IPS DF 19.7 (cell line): ENCODE data around the gene MAP1A.
A peak's percentile ranks its signal among the peaks of the same experiment; 100 is the strongest.

ENCODE experiments used
- DNase-seq: peaks from one replicate; pipeline ENCODE4 v3.0.0-alpha.2; 2013; ENCODE audit warnings: low read depth, low spot score

Gene MAP1A

DNA sequence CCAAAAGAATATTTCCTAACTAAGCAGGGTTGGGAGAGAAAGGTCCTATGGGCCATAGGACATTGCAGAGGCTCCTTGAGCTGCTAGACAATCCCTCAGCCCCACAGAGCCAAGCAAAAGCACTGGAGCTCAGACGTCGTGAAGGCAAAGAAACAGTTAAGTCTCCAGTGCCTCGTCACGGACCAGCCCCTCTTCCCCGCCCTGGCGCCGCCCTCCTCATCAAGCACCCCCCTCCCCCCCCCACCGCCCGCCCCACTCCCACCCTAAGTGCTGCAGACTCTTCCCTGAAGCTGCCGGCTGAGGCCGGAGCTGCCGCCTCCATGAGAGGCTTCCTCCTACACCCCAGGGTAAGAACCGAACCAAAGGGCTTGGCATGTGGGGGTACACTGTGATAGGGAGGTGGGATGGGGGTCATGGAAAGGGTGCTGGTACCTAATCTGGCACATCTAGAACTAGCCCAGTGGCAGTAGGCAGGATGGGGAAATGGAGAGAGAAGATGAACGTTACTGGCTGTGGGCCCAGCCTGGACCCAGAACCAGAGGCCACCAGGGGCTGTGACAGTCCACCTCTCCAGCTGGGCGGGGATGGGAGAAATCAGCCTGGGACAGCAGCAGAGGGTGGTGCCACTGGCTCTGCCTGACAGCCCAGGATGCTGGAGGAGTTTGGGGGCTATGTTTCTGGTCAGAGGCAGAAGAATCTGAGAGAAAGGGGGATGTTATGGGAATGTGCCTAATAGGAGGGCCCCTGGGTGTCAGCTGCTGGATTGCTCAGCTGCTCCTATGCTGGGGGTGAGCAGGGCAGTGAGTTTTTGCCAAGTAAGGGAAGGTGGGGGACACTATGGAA is at the start of gene MAP1A:
TSS of gene MAP1A (plus strand) at position 255 of the 843 bp plus-strand sequence. CDS start 3,866 bp downstream, outside the sequence.
- DNase-seq = no peak

DNA sequence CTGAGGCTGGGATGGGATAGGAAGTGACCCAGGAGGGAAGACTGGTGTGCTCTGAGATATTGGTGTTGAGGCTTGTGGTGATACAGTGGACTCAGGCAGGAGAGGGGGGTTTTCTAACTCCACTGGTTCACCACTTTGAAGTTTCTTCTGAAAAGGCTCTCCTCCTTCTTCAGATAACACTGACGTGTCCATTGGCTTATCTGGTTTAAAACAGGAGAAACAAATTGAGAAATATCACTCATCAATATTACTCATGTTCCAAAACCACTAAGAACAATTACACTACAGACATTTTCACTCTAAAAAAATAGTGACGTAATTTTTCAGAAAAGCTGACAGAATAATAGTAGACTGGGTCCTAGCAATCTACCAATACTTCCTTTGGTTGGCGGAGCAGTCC is 47.5 kb upstream of the MAP1A start:
- DNase-seq = no peak

DNA sequence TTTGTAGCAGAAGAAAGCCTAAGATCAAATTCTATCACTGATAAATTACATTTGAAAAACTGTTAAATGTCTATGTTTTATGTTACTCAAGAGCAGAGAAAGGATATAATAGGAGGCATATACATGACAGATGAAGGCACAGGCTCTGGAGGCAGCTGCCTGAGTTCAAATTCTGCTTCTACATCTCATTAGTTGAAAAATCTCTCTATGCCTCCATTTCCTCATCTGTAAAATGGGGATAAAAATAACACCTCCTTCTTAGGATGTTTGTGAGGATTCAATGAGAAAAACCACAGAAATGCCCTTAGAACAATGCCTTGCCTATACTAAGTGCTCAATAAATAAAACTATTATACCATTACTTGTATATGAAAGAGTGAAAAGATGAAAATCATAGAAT is 45.4 kb upstream of the MAP1A start:
- DNase-seq = no peak

DNA sequence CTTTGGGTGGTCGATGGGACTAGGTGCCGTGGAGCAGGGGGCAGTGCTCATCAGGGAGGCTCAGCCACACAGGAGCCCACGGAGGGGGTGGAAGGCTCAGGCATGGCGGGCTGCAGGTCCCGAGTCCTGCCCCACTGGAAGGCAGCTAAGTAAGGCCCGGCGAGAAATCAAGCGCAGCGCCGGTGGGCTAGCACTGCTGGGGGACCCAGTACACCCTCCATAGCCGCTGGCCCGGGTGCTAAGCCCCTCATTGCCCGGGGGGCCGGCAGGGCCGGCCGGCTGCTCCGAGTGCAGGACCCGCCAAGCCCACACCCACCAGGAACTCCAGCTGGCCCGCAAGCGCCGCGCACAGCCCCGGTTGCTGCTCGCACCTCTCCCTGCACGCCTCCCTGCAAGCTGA is 43.5 kb upstream of the MAP1A start:
- DNase-seq = no peak

DNA sequence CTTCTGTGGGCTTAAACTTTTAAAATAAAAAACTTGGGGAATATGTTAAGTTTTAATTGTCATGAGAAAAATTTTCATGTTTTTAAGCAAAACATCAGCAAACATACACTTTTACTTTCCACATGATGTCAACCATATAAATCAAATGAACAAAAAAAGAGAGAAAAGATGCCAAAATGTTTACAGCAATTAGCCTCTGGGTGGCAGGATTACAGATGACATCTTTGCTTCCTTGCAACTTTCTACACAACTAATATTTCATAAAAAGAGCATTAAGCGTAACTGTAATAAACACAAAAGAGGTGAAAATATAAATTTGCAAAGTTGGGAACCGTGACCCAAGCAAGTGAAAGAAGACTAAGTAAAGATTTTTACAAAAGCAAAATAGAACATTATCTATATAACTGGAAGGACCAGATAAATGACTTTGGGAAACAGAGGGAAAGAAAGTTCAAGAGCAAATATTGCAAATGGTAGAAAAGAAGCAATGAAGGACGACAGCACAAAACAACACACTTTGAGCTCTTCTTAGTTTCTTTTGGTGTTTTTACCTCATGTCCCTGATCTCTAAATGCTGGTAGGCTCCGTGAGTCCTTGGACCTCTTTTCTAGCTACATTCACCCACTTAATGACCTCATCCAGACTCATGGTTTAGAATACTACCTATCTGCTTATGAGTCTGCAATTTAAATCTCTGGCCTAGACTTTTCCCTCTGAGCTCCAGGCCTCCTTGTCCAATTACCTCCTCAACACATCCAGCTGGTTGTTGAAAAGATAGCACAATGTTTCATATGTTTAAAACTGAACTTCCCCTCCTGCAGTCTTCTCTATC is 33.9 kb upstream of the MAP1A start:
- DNase-seq = no peak

DNA sequence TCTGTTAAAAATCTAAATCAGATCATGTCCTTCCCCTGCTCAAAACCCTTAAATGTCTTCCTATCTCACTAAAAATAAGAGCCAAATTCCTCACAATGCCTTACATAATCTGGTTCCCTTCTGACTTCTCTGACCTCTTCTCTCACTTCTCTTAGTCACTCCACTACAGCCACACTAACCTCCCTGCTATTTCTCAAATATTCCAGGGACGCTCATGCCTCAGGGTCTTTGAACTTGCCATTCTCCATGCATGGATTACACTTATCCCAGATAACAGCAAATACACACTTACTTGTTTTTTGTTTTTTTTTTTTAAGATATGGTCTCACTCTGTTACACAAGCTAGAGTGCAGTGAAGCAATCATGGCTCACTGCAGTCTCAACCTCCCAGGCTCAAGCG is 33.0 kb upstream of the MAP1A start:
- no peak for DNase-seq

DNA sequence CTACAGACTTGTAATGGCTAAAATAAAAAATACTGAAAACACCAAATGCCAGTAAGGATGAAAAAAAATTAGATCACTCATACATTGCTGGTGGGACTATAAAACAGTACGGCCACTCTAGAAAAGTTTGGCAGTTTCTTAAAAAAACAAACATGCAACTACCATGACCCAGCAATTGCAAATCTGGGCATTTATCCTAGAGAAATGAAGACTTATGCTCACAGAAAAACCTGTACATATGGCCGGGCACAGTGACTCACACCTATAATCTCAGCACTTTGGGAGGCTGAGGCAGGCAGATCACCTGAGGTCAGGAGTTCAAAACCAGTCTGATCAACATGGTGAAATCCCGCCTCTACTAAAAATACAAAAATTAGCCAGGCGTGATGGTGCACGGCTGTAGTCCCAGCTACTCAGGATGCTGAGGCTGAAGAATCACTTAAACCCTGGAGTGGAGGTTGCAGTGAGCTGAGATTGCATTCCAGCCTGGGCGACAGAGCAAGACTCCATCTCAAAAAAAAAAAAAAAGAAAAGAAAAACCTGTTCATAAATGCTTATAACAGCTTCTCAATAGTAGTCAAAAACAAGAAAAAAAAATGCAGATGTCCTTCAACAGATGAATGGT is 30.0 kb upstream of the MAP1A start:
- no peak for DNase-seq

DNA sequence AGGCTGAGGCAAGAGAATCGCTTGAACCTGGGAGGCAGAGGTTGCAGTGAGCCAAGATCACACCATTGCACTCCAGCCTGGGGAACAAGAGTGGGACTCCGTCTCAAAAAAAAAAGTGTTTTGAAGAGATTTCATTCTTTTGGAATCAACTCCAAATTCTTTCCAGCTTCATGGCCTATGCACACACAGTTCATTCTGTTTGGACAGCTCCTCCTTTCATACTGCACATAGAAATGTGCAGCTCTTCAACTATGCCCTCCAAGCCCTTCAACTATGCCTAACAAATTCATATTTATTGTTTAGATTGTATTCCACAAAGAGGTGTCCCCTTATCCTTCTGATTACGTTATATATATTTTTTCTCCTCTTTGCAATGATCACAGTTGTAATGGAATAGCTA is 28.6 kb upstream of the MAP1A start:
- DNase-seq = no peak

DNA sequence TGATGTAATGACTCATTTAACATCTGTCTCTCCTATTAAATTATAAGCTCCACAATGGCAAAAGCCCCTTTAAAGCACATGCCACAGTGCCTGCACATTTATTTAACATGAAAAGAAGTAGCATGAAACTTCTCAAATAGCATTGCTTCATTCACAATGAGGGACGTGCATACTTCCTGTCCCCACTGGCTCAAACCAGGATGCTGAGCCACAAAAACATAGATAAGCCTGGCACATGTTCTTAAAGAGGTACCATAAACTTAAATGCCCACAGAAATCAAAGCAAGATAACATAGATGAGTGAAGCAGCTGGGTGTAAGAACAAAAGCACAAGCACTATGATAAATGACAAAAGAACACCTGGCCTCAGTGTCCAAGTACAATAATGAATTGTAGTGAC is 28.2 kb upstream of the MAP1A start:
- no peak for DNase-seq

DNA sequence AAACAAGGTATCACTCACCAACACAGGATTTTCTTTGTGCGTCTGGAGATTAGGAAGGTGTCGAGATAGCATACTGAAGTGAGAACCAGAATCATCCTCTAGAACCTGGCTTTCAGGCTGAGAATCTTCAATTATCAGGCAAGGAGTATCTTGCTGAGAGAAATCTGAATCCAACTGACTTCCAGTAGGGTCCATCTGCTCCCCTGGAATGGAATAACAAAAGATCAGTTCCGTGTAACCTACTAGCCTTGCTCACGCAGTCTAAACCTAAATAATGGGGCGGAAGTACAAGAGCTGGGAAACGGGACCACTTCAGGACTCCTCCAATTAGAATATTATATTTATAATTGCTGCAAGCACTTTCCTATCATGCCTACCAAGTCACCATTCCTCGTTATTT is 25.1 kb upstream of the MAP1A start:
- DNase-seq = no peak

DNA sequence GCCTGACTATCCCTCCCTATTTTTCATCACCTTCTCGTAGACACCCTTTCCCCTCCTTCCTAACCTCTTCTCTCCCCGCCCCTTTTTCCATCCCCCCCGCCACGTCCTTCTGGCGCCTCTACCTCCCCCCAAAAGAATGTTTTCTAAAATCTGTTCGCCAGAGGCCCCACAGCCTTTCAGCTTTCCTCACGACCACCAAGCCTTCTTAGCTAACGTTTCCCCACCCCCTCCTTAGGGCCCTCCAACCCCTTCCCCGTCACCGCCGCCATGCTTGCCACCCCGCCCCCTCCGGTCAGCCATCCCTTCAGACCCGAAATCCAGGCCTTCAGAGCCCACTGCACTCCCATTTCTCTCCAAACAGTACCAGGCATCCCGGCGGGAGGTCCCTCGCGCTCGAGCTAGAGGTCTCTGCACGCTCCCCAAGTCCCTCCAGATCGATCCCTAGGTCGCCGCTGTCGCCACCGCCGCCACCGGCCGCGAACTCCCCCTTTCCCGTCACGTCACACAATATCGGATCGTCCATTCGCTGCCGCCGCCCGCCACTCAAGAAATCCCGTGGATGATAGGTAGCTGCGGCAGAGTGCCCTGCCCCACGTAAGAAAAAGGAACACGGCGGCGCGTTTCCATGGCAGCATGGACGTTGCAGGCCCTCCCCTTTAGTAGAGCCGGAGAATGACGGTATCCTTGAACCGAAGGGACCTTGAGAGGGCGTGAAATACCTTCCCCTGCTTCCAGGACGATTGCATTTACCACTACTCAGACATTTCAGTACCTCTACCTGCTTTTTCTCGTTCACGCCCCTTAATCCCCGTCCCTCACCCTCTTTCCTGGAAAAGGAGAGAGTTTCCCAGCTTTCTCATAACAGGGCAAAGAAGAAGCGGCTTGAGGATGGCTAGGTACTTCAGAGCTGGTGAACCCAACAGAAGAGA is 24.5 kb upstream of the MAP1A start, which contains the start of gene TP53BP1:
TSS of gene TP53BP1 (minus strand) at position 484 of the 929 bp plus-strand sequence. CDS start at position 371, 113 bp downstream.
- peak; percentile 93 for DNase-seq

DNA sequence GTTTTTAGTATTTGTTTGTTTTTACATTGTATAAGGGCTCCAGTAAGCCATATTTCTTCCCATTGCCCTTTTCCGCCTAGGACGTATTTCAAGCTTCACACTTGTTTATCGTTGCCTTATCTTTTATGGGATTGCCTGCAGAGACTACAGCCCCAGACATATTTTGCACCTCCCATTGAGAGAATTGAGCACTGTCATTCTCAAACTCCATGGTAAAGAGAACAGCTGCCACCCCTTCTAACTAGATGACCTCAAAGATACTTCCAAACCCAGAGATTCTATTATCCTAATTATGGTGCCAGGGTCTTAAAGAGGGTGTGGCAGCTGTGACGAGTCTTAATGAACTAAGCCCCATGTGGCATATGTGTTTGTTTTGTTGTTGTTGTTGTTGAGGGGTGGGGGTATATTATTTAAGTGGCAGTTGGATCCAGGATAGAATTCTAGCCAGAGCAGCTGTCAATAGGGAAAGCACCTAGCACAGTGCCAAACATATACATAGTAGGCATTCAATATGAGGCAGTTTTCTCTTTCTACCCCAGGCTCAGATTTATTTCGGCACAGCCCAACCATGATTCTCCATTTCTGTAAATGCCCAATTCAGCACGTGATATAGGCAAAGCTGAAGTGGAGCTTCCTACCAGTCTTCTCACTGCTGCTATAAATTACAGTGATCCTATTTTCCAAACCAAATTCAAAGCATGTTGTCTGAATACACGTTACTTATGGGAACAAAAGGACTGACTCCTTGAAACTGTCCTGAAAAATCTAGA is 23.5 kb upstream of the MAP1A start:
- DNase-seq = no peak

DNA sequence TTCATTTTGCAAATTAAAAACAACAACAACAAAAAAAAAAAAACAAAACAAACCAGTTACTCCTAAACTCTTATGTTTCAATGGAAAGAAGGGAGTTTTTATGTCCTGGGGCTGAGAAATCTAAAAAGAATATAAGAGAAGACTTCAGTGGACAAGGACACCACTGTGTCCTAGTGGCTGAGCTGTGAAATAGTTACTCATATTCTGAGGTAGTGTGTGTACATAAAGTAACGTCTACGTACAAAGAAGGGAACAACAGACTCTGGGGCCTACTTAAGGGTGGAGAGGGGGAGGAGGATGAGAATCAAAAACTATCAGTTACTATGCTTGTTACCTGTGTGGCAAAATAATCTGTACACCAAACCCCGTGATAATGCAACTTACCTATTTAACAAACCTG is 18.4 kb upstream of the MAP1A start:
- no peak for DNase-seq

DNA sequence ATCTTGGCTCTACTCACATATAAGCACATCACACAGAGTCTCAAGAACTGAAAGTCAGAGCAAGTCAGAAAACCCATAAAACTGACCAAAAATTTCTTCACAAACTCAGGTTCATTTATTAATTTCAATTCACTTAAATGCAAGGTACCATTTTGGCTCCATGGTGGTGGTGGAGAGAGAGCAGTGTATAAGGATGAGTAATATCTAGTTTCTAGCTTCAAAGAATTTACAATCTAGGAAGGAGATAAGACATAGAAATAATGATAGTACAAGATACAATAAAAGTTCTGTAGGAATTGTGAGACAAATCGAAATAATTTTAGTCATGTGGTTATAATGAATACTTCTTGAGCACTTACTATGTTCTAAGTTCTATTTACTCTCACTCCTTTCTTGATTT is 17.8 kb upstream of the MAP1A start:
- no peak for DNase-seq

DNA sequence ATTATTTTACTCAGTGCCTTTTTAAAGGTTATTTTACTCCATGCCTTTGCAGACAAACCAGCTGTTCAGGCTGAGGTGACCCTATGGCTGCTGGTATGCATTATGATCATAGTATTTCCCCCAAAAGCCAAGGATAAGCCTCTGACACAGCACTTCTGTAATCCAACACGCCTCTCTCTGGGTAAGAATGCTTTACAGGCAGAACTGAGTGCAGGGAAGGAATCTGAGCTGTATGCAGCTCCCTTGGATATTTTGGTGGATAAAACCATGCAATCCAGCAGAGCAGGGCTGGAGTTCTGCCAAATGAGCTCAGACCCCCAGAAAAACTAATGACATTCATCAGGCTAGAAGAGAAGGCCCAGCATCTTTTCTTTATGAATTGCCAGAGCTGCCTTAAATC is 11.7 kb upstream of the MAP1A start:
- no peak for DNase-seq

DNA sequence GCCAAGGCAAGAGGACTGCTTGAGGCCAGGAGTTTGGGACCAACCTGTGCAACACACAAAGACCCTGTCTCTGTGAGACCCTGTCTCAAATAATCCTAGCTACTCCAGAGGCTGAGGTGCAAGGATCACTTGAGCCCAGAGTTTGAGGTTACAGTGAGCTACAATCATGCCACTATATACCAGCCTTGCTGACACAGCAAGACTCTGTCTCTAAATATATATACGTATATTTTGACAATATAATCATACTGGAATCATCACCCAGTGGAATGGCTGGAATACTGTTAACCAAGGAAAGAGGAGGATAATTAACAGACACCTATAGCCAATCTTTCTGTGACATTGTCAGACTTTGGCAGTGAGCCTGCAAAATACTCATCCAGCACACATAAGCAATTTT is 9.0 kb upstream of the MAP1A start:
- no peak for DNase-seq

DNA sequence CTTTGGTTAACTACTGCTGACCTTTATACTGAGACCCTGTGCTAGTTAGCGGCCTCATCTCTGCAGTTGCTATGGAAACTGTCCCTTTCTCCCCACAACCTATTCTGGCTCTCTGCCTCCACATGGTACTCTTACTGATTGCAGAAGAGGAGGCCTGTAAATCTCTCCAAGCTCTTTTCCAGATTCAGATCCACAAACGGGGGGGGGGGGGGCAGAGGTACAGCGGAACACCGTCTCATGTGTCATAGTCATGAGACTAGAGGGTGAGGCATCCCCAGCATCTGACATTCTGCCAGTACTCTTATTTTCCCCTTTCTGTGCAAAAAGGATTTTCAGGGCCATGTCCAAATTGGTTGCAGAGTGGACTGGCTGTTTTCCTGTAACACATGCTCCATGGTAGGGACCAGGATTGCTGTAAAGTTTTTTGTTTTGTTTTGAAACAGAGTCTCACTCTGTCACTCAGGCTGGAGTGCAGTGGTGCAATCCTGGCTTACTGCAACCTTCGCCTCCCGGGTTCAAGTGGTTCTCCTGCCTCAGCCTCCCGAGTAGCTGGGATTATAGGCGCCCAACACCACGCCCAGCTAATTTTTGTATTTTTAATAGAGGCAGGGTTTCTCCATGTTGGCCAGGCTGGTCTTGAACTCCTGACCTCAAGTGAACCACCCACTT is 8.3 kb upstream of the MAP1A start:
- DNase-seq = no peak

DNA sequence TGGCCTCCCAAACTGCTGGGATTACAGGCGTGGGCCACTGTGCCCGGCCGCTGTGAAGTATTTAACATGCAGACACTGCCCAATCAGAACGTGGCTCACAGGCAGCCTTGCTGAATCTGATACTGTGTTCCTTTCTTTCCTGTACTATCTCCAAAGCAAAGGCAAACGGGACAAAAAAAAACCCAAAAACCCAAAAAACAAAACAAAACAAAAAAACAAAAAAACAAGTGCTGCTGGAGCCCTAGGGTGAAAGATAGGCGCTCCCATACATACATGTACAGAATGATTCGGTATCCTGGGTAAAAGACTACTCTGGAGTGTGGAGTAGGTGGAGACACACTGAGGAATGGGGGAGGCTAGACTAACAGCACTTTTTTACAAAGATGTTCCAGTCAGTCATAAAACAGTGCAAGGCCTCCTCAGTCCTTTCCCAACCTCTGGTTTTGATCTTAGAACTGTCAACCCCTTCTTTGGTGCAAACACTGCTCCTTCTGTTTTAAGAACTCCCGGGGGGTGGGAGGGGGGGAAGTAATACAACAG is 7.7 kb upstream of the MAP1A start:
- DNase-seq = no peak

DNA sequence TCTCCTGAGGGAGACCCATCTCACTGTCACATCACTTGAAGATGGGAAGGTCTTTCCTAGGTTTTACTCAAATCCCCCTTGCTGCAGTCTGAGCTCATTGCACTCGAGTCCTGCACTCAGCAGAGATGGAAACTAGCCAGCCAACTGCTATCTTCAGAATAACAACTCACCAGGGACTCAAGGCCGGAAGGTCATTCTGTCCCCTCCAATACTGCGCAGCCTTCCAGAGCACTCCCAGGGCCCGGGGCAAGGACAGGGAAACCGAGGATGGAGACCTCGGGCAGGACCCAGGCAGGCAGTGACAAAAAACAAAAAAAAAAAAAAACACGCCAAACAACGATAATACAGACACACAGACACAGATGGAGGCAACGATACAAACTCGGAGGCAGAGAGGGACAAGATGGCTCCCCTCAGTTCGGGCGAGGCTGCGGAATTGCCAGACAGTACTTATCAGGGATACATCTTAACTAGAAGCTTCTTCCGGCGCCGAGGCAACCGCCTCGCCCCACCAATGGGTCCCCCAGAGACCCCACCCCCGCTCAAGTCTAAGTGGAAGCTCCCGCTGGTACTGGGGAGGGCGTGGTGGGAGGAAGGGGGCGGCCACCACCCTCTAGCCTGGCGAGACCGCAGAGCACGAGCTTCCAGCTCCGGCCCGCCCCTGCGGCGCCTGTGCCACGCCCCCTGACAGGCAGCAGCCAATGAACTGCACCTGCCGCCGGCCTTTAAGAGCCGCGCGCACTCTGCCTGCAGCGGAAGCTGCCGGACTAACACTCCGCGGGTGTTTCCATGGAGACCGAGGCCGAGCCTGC is 7.0 kb upstream of the MAP1A start:
- DNase-seq = peak; percentile 96
